CD8-positive, alpha-beta memory T cell (primary cell): ENCODE data around the gene NAV3. TPM values are rescaled to one million over a fixed set of nuclear protein-coding genes. Genes with fewer than 3 reads are reported as not detected.

Experiments
- CTCF ChIA-PET: fragments of 350-600 bp; sonication (Branson Sonifier 250); formaldehyde crosslinking; loops from one replicate; lab custom pipeline; 2021; ENCODE audit warnings: antibody characterized with exemption; lab: Charles Lee
- POLR2A ChIA-PET: fragments of 350-600 bp; sonication (Branson Sonifier 250); formaldehyde crosslinking; loops from one replicate; lab custom pipeline; 2021; ENCODE audit warnings: antibody characterized with exemption; lab: Charles Lee
- DNase-seq, 5 donors: peaks; one replicate each; pipeline versions ENCODE4 v3.0.0 to v3.0.0-alpha.2; 2020 to 2022; ENCODE audit warnings: mixed read lengths in 1 of 5
- H3K27ac ChIP-seq: one replicate; pipeline ENCODE4 v1.7.0; 2013; ENCODE audit warnings: low read depth, mild to moderate bottlenecking, low read length, moderate library complexity
- H3K27me3 ChIP-seq: 2 replicates; pipeline ENCODE4 v1.7.0; 2013; ENCODE audit warnings: low read length, mild to moderate bottlenecking; ENCODE audit not compliant: insufficient read depth, poor library complexity, severe bottlenecking
- H3K36me3 ChIP-seq: 2 replicates; pipeline ENCODE4 v1.7.0; 2013; ENCODE audit warnings: mild to moderate bottlenecking, low read length, moderate library complexity; ENCODE audit not compliant: insufficient read depth
- H3K4me1 ChIP-seq: 2 replicates; pipeline ENCODE4 v1.7.0; 2013; ENCODE audit warnings: mild to moderate bottlenecking, low read length, moderate library complexity; ENCODE audit not compliant: insufficient read depth
- H3K4me3 ChIP-seq: 2 replicates; pipeline ENCODE4 v1.7.0; 2013; ENCODE audit warnings: mild to moderate bottlenecking, low read length
- H3K9me3 ChIP-seq: 2 replicates; pipeline ENCODE4 v1.7.0; 2013; ENCODE audit warnings: mild to moderate bottlenecking, low read length
- H3K27ac Mint-ChIP-seq, 8 donors: one replicate each; pipeline ENCODE4 v1.8.0; 2020 to 2021; ENCODE audit warnings: mixed read lengths in 8 of 8, mild to moderate bottlenecking in 6 of 8, inconsistent platforms in 3 of 8, moderate library complexity in 3 of 8
- H3K27me3 Mint-ChIP-seq, 2 donors: one replicate each; pipeline ENCODE4 v1.8.0; 2020 to 2021; ENCODE audit warnings: mixed read lengths in 2 of 2, mild to moderate bottlenecking in 1 of 2, moderate library complexity in 1 of 2
- H3K36me3 Mint-ChIP-seq, 3 donors: one replicate each; pipeline ENCODE4 v1.8.0; 2020 to 2021; ENCODE audit warnings: mixed read lengths in 3 of 3, inconsistent platforms in 1 of 3, mild to moderate bottlenecking in 1 of 3
- H3K4me1 Mint-ChIP-seq, 3 donors: one replicate each; pipeline ENCODE4 v1.8.0; 2020 to 2021; ENCODE audit warnings: mixed read lengths in 3 of 3, inconsistent platforms in 1 of 3, mild to moderate bottlenecking in 1 of 3
- H3K4me3 Mint-ChIP-seq, 7 donors: one replicate each; pipeline ENCODE4 v1.8.0; 2020 to 2021; ENCODE audit warnings: mixed read lengths in 7 of 7, mild to moderate bottlenecking in 6 of 7, moderate library complexity in 4 of 7, inconsistent platforms in 2 of 7
- H3K9me3 Mint-ChIP-seq, 5 donors: one replicate each; pipeline ENCODE4 v1.8.0; 2020 to 2022; ENCODE audit warnings: mixed read lengths in 5 of 5, mild to moderate bottlenecking in 3 of 5, moderate library complexity in 2 of 5, inconsistent platforms in 1 of 5
- polyA plus RNA-seq: library from polyadenylated mRNA; unstranded; fragments of 300-500 nt; fragmentation: Illumina TruSeq; gene quantifications from one replicate; pipeline ENCODE4 v1.2.3, GENCODE V29; 2021
- total RNA-seq, 2 experiments: library from RNA; stranded (reverse); gene quantifications; one replicate each; pipeline ENCODE4 v1.2.3, GENCODE V29; 2021

The NAV3 gene
- total and polyA plus RNA-seq, 3 experiments from 2014 or later: not detected

GRCh38 chr12:77953528-77954205 lies 123.0 kb downstream of the NAV3 start:
- CTCF ChIA-PET: no interaction called here
- H3K27ac Mint-ChIP-seq: no peak overlapping the region

DNA sequence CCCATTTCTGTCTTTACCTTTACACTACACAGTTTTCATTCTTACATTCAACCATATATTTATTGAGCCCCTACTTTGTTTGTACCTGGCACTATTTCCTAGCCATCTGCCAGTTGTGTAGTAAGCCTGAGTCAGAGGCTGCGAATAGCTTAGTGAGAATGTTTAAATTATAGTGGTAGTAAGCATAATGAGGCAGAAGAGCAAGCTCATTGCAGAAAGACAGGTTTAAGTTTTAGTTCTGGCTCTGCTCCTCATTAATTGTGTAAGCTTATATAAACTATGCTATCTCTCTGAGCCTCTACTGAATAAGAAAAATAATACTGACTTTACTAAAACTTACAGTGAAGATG lies 123.5 kb downstream of the NAV3 start:
- Mint-ChIP-seq H3K9me3 (peaks cover 2 to 20% (median 6%) of the 10 kb centered on the region in 5 donors), H3K27me3 (no peaks in the 10 kb centered on the region), H3K4me3 (no peak overlapping the region), H3K27ac (no peak overlapping the region), H3K4me1 (no peaks in the 10 kb centered on the region), H3K36me3 (no peaks in the 10 kb centered on the region)
- ChIA-PET CTCF (interaction anchor here (0.7 kb wide), 1 partner anchor 16 kb away, joined by 3 read pairs; no protein-coding TSS in a partner anchor), POLR2A (no interaction called here)
- no peaks in the 10 kb centered on the region for H3K36me3 ChIP-seq
- no peak for DNase-seq
- no peaks in the 10 kb centered on the region for H3K4me1 ChIP-seq
- H3K4me3 ChIP-seq: no peak overlapping the region
- H3K27me3 ChIP-seq: no peaks in the 10 kb centered on the region
- no peak overlapping the region for H3K27ac ChIP-seq
- H3K9me3 ChIP-seq: no peaks in the 10 kb centered on the region

More at GRCh38 chr12:77953528-77954205, 123.0 kb downstream of the NAV3 start:
- POLR2A ChIA-PET: no interaction called here
- no peak overlapping the region for H3K27ac ChIP-seq
- no peak for DNase-seq
- no peaks in the 10 kb centered on the region for H3K36me3 ChIP-seq
- no peaks in the 10 kb centered on the region for H3K36me3 Mint-ChIP-seq
- H3K4me3 ChIP-seq: no peak overlapping the region
- no peak overlapping the region for H3K4me3 Mint-ChIP-seq
- peaks cover 2 to 20% (median 6%) of the 10 kb centered on the region in 5 donors for H3K9me3 Mint-ChIP-seq
- H3K27me3 ChIP-seq: no peaks in the 10 kb centered on the region
- H3K27me3 Mint-ChIP-seq: no peaks in the 10 kb centered on the region
- H3K9me3 ChIP-seq: no peaks in the 10 kb centered on the region
- no peaks in the 10 kb centered on the region for H3K4me1 ChIP-seq
- no peaks in the 10 kb centered on the region for H3K4me1 Mint-ChIP-seq

- Histone ChIP-seq H3K27ac (no peak overlapping the region), H3K4me1 (no peaks in the 10 kb centered on the region), H3K9me3 (no peaks in the 10 kb centered on the region), H3K4me3 (no peak overlapping the region), H3K27me3 (no peaks in the 10 kb centered on the region), H3K36me3 (no peaks in the 10 kb centered on the region)
- no peaks in the 10 kb centered on the region for H3K36me3 Mint-ChIP-seq
- H3K9me3 Mint-ChIP-seq: peaks cover 0 to 9% (median 2%) of the 10 kb centered on the region in 5 donors
- DNase-seq: no peak
- H3K27ac Mint-ChIP-seq: no peak overlapping the region
- H3K27me3 Mint-ChIP-seq: no peaks in the 10 kb centered on the region
- H3K4me3 Mint-ChIP-seq: no peak overlapping the region
- ChIA-PET POLR2A (no interaction called here), CTCF (no interaction called here)
- no peaks in the 10 kb centered on the region for H3K4me1 Mint-ChIP-seq
Observed at GRCh38 chr12:77957062-77957461, 126.4 kb downstream of the NAV3 start.

- Mint-ChIP-seq H3K27me3 (no peaks in the 10 kb centered on the region), H3K4me1 (no peaks in the 10 kb centered on the region), H3K9me3 (peaks cover 0 to 6% (median 2%) of the 10 kb centered on the region in 5 donors), H3K36me3 (no peaks in the 10 kb centered on the region), H3K4me3 (no peak overlapping the region), H3K27ac (no peak overlapping the region)
- no peak for DNase-seq
- CTCF ChIA-PET: no interaction called here
- Histone ChIP-seq H3K27me3 (no peaks in the 10 kb centered on the region), H3K4me3 (no peak overlapping the region), H3K36me3 (no peaks in the 10 kb centered on the region), H3K4me1 (no peaks in the 10 kb centered on the region), H3K27ac (no peak overlapping the region), H3K9me3 (peaks cover 3% of the 10 kb centered on the region)
- POLR2A ChIA-PET: no interaction called here
Observed at GRCh38 chr12:77963576-77964178, 133.0 kb downstream of the NAV3 start.

GRCh38 chr12:77965790-77966189 lies 135.1 kb downstream of the NAV3 start:
- no peak for DNase-seq
- Histone ChIP-seq H3K36me3 (no peaks in the 10 kb centered on the region), H3K4me3 (no peak overlapping the region), H3K27ac (no peak overlapping the region), H3K4me1 (no peaks in the 10 kb centered on the region), H3K9me3 (peaks cover 3% of the 10 kb centered on the region), H3K27me3 (no peaks in the 10 kb centered on the region)
- ChIA-PET CTCF (no interaction called here), POLR2A (no interaction called here)
- H3K4me3 Mint-ChIP-seq: no peak overlapping the region
- no peak overlapping the region for H3K27ac Mint-ChIP-seq
- H3K27me3 Mint-ChIP-seq: no peaks in the 10 kb centered on the region
- H3K36me3 Mint-ChIP-seq: no peaks in the 10 kb centered on the region
- no peaks in the 10 kb centered on the region for H3K4me1 Mint-ChIP-seq
- peaks cover 0 to 6% (median 2%) of the 10 kb centered on the region in 5 donors for H3K9me3 Mint-ChIP-seq

- no peaks in the 10 kb centered on the region for H3K27me3 Mint-ChIP-seq
- H3K4me3 Mint-ChIP-seq: no peak overlapping the region
- no peaks in the 10 kb centered on the region for H3K27me3 ChIP-seq
- ChIA-PET CTCF (no interaction called here), POLR2A (no interaction called here)
- no peak overlapping the region for H3K27ac ChIP-seq
- H3K4me1 Mint-ChIP-seq: no peaks in the 10 kb centered on the region
- no peaks in the 10 kb centered on the region for H3K36me3 Mint-ChIP-seq
- H3K4me3 ChIP-seq: no peak overlapping the region
- no peak overlapping the region for H3K27ac Mint-ChIP-seq
- H3K36me3 ChIP-seq: no peaks in the 10 kb centered on the region
- DNase-seq: no peak
- peaks cover 3% of the 10 kb centered on the region for H3K9me3 ChIP-seq
- peaks cover 0 to 4% (median 2%) of the 10 kb centered on the region in 5 donors for H3K9me3 Mint-ChIP-seq
- no peaks in the 10 kb centered on the region for H3K4me1 ChIP-seq
Observed at GRCh38 chr12:77968021-77968420, 137.3 kb downstream of the NAV3 start.

- Histone ChIP-seq H3K27me3 (no peaks in the 10 kb centered on the region), H3K9me3 (peaks cover 3% of the 10 kb centered on the region), H3K4me1 (no peaks in the 10 kb centered on the region), H3K36me3 (no peaks in the 10 kb centered on the region), H3K27ac (no peak overlapping the region), H3K4me3 (no peak overlapping the region)
- no peaks in the 10 kb centered on the region for H3K27me3 Mint-ChIP-seq
- no peak for DNase-seq
- no peak overlapping the region for H3K27ac Mint-ChIP-seq
- H3K36me3 Mint-ChIP-seq: no peaks in the 10 kb centered on the region
- peaks cover 0 to 9% (median 2%) of the 10 kb centered on the region in 5 donors for H3K9me3 Mint-ChIP-seq
- H3K4me1 Mint-ChIP-seq: no peaks in the 10 kb centered on the region
- ChIA-PET POLR2A (no interaction called here), CTCF (no interaction called here)
- no peak overlapping the region for H3K4me3 Mint-ChIP-seq
Observed at GRCh38 chr12:77968571-77968970, 137.9 kb downstream of the NAV3 start.

GRCh38 chr12:77973579-77973978 lies 142.9 kb downstream of the NAV3 start:
- H3K4me3 Mint-ChIP-seq: no peak overlapping the region
- no peak overlapping the region for H3K27ac Mint-ChIP-seq
- POLR2A ChIA-PET: no interaction called here
- Histone ChIP-seq H3K27me3 (no peaks in the 10 kb centered on the region), H3K36me3 (no peaks in the 10 kb centered on the region), H3K9me3 (peaks cover under 1% of the 10 kb centered on the region), H3K4me3 (no peak overlapping the region), H3K4me1 (no peaks in the 10 kb centered on the region), H3K27ac (no peak overlapping the region)
- no peaks in the 10 kb centered on the region for H3K27me3 Mint-ChIP-seq
- H3K4me1 Mint-ChIP-seq: no peaks in the 10 kb centered on the region
- no peak for DNase-seq
- H3K36me3 Mint-ChIP-seq: no peaks in the 10 kb centered on the region
- peaks cover 2 to 18% (median 8%) of the 10 kb centered on the region in 5 donors for H3K9me3 Mint-ChIP-seq
- CTCF ChIA-PET: no interaction called here
